PC-3 (cell line): ENCODE measurements around the gene GPR156.

Source experiments
- CTCF ChIP-seq: fragments of 300-600 bp; sonication (generic); conservative IDR thresholded peaks from 2 replicates; pipeline ENCODE4 v1.5.1; 2017; ENCODE audit warnings: antibody characterized with exemption, low read depth, mild to moderate bottlenecking, low read length
- EZH2 ChIP-seq: fragments of 300-600 bp; sonication (generic); IDR thresholded peaks from one replicate; pipeline ENCODE4 v1.6.1; 2017; ENCODE audit warnings: antibody characterized with exemption, mild to moderate bottlenecking, low read length; ENCODE audit not compliant: unreplicated experiment
- EZH2phosphoT487 ChIP-seq: fragments of 300-600 bp; sonication (generic); IDR thresholded peaks from 2 replicates; pipeline ENCODE4 v1.6.1; 2018; ENCODE audit warnings: mild to moderate bottlenecking, antibody characterized with exemption, low read length, borderline replicate concordance

- TF ChIP-seq CTCF (no peak), EZH2 (no peak), EZH2phosphoT487 (no peak)
Observed at GRCh38 chr3:120300971-120301370, 15.9 kb upstream of the GPR156 start.
